CD4-positive, alpha-beta T cell treated with Interleukin-4 for 4 hours (primary cell): ENCODE results near the gene ARCN1.

Source experiments
- DNase-seq: peaks from one replicate; pipeline ENCODE4 v3.0.0-alpha.2; 2020

Gene ARCN1

DNA sequence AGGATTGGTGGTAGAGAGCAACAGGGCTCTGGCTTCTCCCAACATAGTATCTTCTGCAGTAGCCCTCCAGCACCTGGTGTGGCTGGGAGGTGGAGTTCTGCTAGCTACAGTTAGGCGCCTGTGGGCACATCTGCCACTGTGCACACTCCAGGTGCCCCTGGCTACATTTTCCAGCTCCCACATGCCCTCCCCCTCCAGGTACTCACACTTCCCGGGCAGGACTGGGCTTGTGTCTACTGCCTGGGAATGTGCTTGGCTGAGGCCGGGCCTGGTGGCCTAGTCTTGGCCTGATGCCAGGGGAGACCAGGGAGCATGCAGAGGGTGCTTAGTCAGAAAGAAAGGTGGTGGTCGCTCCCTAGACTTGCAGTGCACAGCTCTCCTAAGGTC, 51.1 kb downstream of the ARCN1 start:
- no peak for DNase-seq

- no peak for DNase-seq
These were observed 53.0 kb downstream of the ARCN1 start for GRCh38 chr11:118625036-118625690.

GRCh38 chr11:118625976-118626375, 53.8 kb downstream of the ARCN1 start:
- DNase-seq = no peak

DNA sequence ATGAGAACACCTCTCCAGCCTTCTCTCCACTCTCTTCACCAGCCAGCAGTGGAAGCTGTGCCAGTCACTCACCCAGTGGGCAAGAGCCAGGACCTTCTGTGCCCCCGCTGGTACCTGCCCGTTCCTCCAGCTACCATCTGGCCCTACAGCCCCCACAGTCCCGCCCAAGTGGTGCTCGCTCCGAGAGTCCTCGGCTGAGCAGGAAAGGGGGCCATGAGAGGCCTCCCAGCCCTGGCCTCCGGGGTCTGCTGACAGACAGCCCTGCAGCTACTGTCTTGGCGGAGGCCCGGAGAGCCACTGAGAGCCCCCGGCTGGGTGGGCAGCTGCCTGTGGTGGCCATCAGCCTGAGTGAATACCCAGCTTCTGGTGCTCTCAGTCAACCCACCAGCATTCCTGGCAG, 55.4 kb downstream of the ARCN1 start:
- DNase-seq = no peak

DNA sequence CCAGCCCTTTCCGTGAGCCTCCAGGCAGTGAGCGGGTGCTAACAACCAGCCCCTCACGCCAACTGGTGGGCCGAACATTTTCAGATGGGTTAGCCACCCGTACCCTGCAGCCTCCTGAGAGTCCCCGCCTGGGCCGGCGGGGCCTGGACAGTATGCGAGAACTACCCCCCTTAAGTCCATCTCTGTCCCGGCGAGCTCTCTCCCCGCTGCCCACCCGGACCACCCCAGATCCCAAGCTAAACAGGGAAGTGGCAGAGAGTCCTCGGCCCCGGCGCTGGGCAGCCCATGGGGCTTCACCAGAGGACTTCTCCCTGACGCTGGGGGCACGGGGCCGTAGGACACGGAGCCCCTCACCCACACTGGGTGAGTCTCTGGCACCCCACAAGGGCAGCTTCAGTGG, 55.8 kb downstream of the ARCN1 start:
- no peak for DNase-seq

DNA sequence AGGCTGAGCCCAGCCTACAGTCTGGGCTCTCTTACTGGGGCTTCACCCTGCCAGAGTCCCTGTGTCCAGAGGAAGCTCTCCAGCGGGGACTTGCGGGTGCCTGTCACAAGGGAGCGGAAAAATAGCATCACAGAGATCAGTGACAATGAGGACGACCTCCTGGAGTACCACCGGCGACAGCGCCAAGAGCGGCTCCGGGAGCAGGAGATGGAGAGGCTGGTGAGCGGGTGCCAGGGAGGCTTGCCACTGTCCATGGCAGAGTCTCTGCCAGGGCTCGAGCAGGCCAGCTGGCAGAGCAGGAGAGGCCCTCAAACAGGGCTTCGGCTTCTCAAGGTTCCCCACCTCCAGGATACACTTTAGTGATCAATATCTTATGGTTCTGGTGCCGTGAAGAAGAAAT, 56.2 kb downstream of the ARCN1 start:
- DNase-seq = no peak

DNA sequence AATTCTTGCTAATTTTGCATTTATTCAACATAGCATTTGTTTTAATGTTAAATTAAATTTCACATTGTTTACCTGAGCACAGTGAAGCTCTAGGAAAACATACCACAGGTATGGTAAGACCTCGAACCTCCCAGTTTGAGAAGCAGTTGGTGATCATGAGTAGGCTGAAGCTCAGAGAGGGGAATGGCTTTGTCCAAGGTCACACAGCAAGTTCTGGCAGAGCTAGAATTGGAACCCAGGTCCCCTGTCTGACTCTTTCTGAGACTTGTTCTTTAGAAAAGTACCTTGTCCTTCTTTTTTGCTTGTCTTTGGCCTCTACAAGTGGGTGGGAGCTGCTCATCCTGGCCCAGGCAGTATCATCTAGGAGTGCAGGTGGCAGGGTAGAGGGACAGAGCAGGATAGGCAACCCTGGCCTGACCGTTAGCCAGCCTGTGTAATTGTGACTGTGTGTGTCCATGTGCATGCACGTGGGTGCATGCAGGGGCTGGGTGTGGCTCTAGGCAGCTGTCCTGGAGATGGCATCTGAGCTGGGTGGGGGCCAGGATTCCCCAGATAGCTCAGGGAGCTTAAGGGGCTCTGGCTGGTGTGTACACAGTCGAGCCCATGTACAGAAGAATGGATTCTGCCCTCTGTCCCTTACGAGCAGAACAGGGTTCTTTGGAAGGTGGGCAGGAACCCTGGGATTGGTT, 56.8 kb downstream of the ARCN1 start:
- no peak for DNase-seq

GRCh38 chr11:118629761-118630661, 57.8 kb downstream of the ARCN1 start:
- no peak for DNase-seq

GRCh38 chr11:118631142-118631909, 59.1 kb downstream of the ARCN1 start:
- no peak for DNase-seq

- DNase-seq = no peak
These were observed 60.5 kb downstream of the ARCN1 start for GRCh38 chr11:118632577-118633318.

DNA sequence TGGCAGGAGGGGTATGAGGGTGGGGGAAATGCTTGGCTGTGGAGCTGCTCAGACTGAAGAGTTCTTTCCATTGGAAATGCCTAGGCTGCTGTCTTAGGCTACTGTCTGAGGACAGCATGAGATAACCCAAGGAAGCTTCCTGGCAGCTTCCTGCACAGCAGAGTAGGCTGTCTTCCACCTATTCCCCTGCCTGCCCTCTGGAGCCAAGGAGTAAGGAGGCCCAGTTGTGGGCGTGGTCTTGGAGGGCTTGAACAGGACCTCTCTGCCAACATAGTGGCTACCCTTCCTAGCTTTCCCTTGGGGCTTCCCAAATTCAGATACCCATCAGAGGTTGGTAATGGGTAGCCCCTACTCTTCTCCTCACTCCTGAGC, 61.1 kb downstream of the ARCN1 start:
- DNase-seq = no peak

- no peak for DNase-seq
These were observed 61.8 kb downstream of the ARCN1 start for GRCh38 chr11:118633979-118634378.

DNA sequence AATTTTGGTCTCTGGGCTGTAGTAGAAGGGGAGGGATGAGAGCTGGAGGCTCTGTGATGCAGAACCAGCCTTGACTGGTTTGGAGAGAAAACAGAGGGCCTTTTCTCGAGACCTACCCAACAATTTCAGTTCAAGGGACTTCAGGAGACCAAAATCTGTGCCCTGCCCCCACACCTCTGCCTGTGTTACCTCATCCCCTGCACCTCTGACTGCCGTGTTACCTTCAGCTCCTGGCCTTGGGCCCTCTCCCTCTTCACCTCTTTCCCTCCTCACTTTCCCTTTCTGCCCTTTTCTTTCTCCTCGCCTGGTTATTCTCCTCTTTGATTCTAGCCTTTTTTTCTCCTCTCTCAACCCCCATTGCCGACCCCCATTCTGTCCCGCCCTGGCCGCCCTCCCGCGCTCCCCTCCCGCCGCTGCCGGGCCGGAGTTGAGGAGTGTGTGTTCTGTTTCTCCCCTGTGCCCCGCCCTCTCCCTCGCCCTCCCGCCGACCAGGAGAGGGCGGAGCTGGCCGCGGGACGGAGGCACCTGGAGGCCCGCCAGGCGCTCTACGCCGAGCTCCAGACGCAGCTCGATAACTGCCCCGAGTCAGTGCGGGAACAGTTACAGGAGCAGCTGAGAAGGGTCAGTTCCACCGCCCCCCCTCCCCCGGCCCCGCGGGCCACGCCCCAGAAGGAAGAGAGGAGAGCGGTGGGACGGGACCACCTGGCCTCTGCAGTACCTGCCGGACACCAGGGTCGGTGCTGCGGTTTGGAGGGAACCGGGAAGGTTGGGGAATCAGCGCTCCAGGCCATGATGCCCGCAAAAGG, 62.4 kb downstream of the ARCN1 start:
- DNase-seq = no peak

- no peak for DNase-seq
These were observed 63.0 kb downstream of the ARCN1 start for GRCh38 chr11:118635237-118635591.

DNA sequence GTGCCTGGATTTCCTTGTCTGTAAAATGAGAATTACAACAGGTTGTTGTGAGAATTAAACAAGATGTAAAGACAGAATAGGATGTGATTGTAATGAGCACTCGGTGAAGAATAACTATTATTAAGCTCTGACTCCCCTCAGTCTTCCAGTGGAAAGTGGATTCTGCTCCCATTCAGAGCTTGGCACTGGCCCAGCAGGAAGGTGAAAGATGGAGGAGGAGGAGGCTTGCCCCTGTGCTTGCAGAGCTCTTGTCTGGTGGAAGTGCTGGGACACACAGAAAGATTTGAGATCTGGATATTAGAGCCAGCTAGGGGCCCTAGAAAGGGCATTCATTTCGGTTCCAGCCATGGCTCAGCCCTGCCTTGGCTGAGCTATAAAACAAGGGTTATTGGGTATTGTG, 63.4 kb downstream of the ARCN1 start:
- DNase-seq = no peak

DNA sequence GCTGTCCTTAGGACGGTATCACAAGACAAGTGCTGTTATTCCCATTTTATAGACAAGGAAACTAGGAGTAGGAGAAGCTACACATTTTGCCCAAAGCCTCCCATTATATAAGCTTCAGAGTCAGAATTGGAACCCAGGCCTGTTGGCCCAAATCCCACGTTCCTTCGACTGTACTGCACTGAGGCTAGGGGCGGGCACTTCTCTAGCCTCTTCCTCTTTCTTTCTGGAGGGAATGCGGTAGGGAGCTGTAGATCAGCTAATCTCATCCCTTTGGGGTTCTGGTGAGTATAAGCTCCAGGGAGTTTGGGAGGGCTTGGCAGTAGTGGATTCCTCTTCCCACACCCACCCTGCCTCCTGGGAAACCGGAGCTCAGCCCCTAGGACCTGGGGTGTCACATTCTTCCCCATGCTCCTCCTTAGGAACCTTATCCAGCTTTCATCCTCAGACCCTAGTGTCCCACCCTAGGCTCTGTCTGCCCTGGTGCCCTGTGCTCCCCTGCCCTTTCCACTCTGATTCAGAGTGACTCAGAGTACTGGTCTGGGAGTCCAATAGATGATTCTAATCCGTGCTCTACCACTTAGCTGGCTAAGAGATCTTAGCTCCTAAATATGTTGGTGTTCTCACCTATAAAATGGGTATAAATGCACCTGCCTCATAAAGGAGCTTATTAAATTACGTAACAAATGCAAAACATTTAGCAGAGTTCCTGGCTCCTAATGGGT, 64.5 kb downstream of the ARCN1 start:
- no peak for DNase-seq

DNA sequence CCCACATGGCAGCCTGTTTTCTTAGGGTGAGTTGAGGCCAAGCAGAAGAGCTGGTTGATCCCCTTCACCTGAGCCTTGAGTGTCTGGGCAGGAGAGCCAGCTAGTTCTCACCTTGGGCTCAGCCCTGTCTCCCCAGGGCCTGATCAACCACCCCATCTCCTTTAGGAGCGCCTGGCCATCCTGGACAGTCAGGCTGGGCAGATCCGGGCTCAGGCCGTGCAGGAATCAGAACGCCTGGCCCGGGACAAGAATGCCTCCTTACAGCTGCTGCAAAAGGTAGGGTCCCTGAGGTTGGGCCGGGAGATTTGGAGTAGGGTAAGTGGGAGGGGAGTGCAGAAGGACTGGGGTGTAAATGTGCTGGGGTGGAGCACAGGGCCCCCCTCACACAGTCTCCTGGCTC, 66.5 kb downstream of the ARCN1 start:
- DNase-seq = no peak

- DNase-seq = no peak
These were observed 67.7 kb downstream of the ARCN1 start for GRCh38 chr11:118639899-118640298.

DNA sequence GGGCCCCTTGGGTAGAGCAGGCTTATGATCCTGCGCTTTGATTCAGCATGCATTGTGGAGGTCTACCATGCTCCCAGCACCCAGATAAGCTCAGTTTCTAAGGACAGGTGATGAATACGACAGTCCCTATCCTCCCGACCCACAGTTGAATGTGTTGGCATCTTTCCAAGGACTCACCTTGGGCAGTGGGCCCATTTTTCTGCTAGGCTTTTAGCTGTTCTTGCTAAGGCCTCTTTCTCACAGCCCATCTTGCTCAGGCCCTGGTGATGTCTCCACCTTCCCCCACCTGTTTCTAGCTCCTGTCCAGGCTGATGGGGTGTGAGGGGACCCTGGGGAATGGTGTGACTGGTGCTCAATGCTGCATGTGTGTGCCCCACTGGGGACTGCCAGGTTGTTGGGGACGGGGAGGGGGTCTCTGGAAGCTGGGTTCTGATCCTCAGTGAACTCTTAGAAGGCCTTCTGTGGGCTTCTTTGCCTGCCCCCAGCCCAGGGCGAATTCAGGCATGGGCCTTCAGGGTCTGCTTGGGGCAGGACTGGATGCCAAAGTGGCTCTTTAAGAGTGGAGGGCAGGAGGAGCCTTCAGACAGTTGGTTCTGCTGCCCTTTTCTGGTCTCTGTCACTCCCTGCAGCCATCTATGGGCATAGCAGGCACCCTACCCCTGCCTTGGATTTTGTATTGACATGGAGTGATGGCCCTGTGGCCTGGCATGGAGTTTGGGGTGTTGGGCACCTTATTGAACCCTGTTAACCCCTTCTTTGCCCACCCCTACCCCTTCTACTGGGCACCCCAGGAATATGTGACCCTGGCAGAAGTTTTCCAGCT, 68.3 kb downstream of the ARCN1 start:
- DNase-seq = no peak
